WTC11 (cell line): ENCODE measurements around the gene BAIAP3. TPM values are rescaled to one million over a fixed set of nuclear protein-coding genes. Genes with fewer than 3 reads are reported as not detected.

Source experiments
- ATAC-seq: fragments of 200-7000 bp; cut with Tn5 transposase; 2 replicates; pipeline ENCODE4 v1.10.0; 2021; ENCODE audit warnings: mild to moderate bottlenecking, moderate library complexity
- Bru-seq: library from RNA; stranded (reverse); fragments of 400-500 nt; gene quantifications from one replicate; lab custom pipeline; 2021; lab: Mats Ljungman, UMichigan
- CTCF ChIA-PET: fragments of 300-600 bp; sonication (Branson Sonifier 250); formaldehyde crosslinking; loops from one replicate; lab custom pipeline; 2021; ENCODE audit warnings: antibody characterized with exemption; lab: Charles Lee
- POLR2A ChIA-PET: fragments of 350-600 bp; sonication (Branson Sonifier 250); formaldehyde crosslinking; loops from one replicate; lab custom pipeline; 2021; ENCODE audit warnings: antibody characterized with exemption; lab: Charles Lee
- DNase-seq: peaks from one replicate; pipeline ENCODE4 v3.0.0; 2021; ENCODE audit warnings: low spot score
- H3K27ac Mint-ChIP-seq: 2 replicates; pipeline ENCODE4 v1.8.0; 2021; ENCODE audit warnings: mixed read lengths
- H3K27me3 Mint-ChIP-seq: 2 replicates; pipeline ENCODE4 v1.8.0; 2021; ENCODE audit warnings: low read depth, mild to moderate bottlenecking, moderate library complexity, mixed read lengths
- H3K36me3 Mint-ChIP-seq: 2 replicates; pipeline ENCODE4 v1.8.0; 2021; ENCODE audit warnings: mixed read lengths
- H3K4me1 Mint-ChIP-seq: 2 replicates; pipeline ENCODE4 v1.8.0; 2022; ENCODE audit warnings: mixed read lengths
- H3K4me3 Mint-ChIP-seq: 2 replicates; pipeline ENCODE4 v1.8.0; 2021; ENCODE audit warnings: mild to moderate bottlenecking, moderate library complexity, mixed read lengths
- H3K9me3 Mint-ChIP-seq: 2 replicates; pipeline ENCODE4 v1.8.0; 2021; ENCODE audit warnings: mixed read lengths
- ATF1 ChIP-seq: sonication (generic); formaldehyde crosslinking; IDR thresholded peaks from 2 replicates; pipeline ENCODE4 v1.8.1; 2023; ENCODE audit warnings: mild to moderate bottlenecking, moderate library complexity, missing genetic modification reagents
- ATF2 ChIP-seq: sonication (generic); formaldehyde crosslinking; IDR thresholded peaks from 2 replicates; pipeline ENCODE4 v1.8.1; 2022; ENCODE audit warnings: low read depth, missing genetic modification reagents, borderline replicate concordance
- CREM ChIP-seq: sonication (generic); formaldehyde crosslinking; IDR thresholded peaks from 2 replicates; pipeline ENCODE4 v1.8.1; 2022; ENCODE audit warnings: mild to moderate bottlenecking, missing genetic modification reagents, moderate library complexity
- ESRRA ChIP-seq: sonication (generic); formaldehyde crosslinking; IDR thresholded peaks from 2 replicates; pipeline ENCODE4 v1.8.1; 2022; ENCODE audit warnings: mild to moderate bottlenecking, missing genetic modification reagents, borderline replicate concordance
- FOXJ3 ChIP-seq: sonication (generic); formaldehyde crosslinking; IDR thresholded peaks from 2 replicates; pipeline ENCODE4 v1.9.0; 2021; ENCODE audit warnings: missing genetic modification reagents, mild to moderate bottlenecking, borderline replicate concordance
- GABPB1 ChIP-seq: sonication (generic); formaldehyde crosslinking; IDR thresholded peaks from 2 replicates; pipeline ENCODE4 v1.8.1; 2023; ENCODE audit warnings: mild to moderate bottlenecking, missing genetic modification reagents
- GRHL2 ChIP-seq: fragments of 250-450 bp; sonication (Bioruptor Pico); IDR thresholded peaks from 2 replicates; pipeline ENCODE4 v1.8.0; 2022; ENCODE audit warnings: mild to moderate bottlenecking, moderate library complexity; ENCODE audit not compliant: insufficient replicate concordance, severe bottlenecking
- IRF1 ChIP-seq: sonication (generic); formaldehyde crosslinking; IDR thresholded peaks from 2 replicates; pipeline ENCODE4 v1.8.0; 2023; ENCODE audit warnings: missing genetic modification reagents
- JAZF1 ChIP-seq: fragments of 250-450 bp; sonication (Bioruptor Pico); IDR thresholded peaks from 2 replicates; pipeline ENCODE4 v1.9.0; 2021; ENCODE audit warnings: moderate library complexity, mild to moderate bottlenecking, inconsistent platforms
- NR2C2 ChIP-seq: sonication (generic); formaldehyde crosslinking; IDR thresholded peaks from 2 replicates; pipeline ENCODE4 v1.8.0; 2022; ENCODE audit warnings: mild to moderate bottlenecking, missing genetic modification reagents
- PRRX2 ChIP-seq: fragments of 250-450 bp; sonication (Bioruptor Pico); IDR thresholded peaks from 2 replicates; pipeline ENCODE4 v1.8.0; 2021; ENCODE audit warnings: mild to moderate bottlenecking
- RORB ChIP-seq: fragments of 250-450 bp; sonication (Bioruptor Pico); IDR thresholded peaks from 2 replicates; pipeline ENCODE4 v1.9.0; 2021; ENCODE audit warnings: mild to moderate bottlenecking
- SMAD4 ChIP-seq: sonication (generic); formaldehyde crosslinking; IDR thresholded peaks from 2 replicates; pipeline ENCODE4 v1.8.0; 2022; ENCODE audit warnings: mild to moderate bottlenecking, missing genetic modification reagents
- SP1 ChIP-seq: sonication (generic); formaldehyde crosslinking; conservative IDR thresholded peaks from 2 replicates; pipeline ENCODE4 v1.8.1; 2022; ENCODE audit warnings: missing genetic modification reagents
- TEAD4 ChIP-seq: sonication (generic); formaldehyde crosslinking; IDR thresholded peaks from 2 replicates; pipeline ENCODE4 v1.8.0; 2022; ENCODE audit warnings: mild to moderate bottlenecking, missing genetic modification reagents
- ZNF138 ChIP-seq: sonication (generic); formaldehyde crosslinking; conservative IDR thresholded peaks from 2 replicates; pipeline ENCODE4 v1.8.1; 2022; ENCODE audit warnings: mild to moderate bottlenecking, moderate library complexity, missing genetic modification reagents
- ZNF416 ChIP-seq: fragments of 250-450 bp; sonication (Bioruptor Pico); IDR thresholded peaks from 2 replicates; pipeline ENCODE4 v1.9.0; 2021; ENCODE audit warnings: mild to moderate bottlenecking, inconsistent platforms
- long read RNA-seq, 3 experiments: library from RNA in 1 of 3; library from capped mRNA in 1 of 3; library from polyadenylated mRNA in 1 of 3; unstranded in 2 of 3; stranded (forward) in 1 of 3; transcript quantifications; one replicate each; pipeline ENCODE4 v2.0.0, GENCODE V29; 2021
- total RNA-seq: library from RNA; stranded (reverse); gene quantifications from 3 replicates; pipeline ENCODE4 v1.2.3, GENCODE V29; 2021
- TF ChIP-seq, protein P1 (sequence below): sonication (generic); formaldehyde crosslinking; IDR thresholded peaks from 2 replicates; pipeline ENCODE4 v1.8.1; 2022; ENCODE audit warnings: mild to moderate bottlenecking, moderate library complexity, missing genetic modification reagents
- TF ChIP-seq, protein P2 (sequence below): sonication (generic); formaldehyde crosslinking; IDR thresholded peaks from 2 replicates; pipeline ENCODE4 v1.8.0; 2022; ENCODE audit warnings: mild to moderate bottlenecking, missing genetic modification reagents
- TF ChIP-seq, protein P3 (sequence below): sonication (generic); formaldehyde crosslinking; IDR thresholded peaks from 2 replicates; pipeline ENCODE4 v1.8.1; 2022; ENCODE audit warnings: mild to moderate bottlenecking, missing genetic modification reagents, moderate library complexity, borderline replicate concordance

The BAIAP3 gene, protein sequence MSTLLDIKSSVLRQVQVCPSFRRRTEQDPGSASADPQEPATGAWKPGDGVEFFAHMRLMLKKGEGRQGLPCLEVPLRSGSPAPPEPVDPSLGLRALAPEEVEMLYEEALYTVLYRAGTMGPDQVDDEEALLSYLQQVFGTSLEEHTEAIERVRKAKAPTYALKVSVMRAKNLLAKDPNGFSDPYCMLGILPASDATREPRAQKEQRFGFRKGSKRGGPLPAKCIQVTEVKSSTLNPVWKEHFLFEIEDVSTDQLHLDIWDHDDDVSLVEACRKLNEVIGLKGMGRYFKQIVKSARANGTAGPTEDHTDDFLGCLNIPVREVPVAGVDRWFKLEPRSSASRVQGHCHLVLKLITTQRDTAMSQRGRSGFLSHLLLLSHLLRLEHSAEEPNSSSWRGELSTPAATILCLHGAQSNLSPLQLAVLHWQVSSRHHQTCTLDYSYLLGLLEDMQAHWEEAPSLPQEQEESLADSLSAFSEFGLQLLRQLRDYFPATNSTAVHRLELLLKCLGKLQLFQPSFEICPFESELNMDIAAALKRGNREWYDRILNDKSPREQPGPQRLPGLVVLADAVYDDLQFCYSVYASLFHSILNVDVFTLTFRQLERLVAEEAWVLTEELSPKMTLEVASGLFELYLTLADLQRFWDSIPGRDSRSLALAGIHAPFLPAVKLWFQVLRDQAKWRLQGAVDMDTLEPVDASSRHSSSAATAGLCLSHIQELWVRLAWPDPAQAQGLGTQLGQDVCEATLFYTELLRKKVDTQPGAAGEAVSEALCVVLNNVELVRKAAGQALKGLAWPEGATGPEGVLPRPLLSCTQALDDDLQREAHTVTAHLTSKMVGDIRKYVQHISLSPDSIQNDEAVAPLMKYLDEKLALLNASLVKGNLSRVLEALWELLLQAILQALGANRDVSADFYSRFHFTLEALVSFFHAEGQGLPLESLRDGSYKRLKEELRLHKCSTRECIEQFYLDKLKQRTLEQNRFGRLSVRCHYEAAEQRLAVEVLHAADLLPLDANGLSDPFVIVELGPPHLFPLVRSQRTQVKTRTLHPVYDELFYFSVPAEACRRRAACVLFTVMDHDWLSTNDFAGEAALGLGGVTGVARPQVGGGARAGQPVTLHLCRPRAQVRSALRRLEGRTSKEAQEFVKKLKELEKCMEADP
- total RNA-seq (15.2 to 18.8 TPM (median 16.5 TPM) in 3 replicates), Bru-seq, nascent RNA (percentile 32 among the genes with signal in this experiment)
- long read RNA-seq, experiment 1, transcript BAIAP3-204 (34 exons, 3,930 nt), result major isoform, 5 of 20 reads
- long read RNA-seq, experiment 1, partial matches to known transcripts, result 9 of 20 reads
- long read RNA-seq, experiment 1, other reads (novel, unspliced or antisense), result 6 of 20 reads
- long read RNA-seq, experiment 2, partial matches to known transcripts, result 6 of 11 reads
- long read RNA-seq, experiment 2, other reads (novel, unspliced or antisense), result 5 of 11 reads
- long read RNA-seq, experiment 3, result 0 reads

- H3K36me3 Mint-ChIP-seq, result no peaks in the 10 kb centered on the region
- DNase-seq, result peak; percentile 62
- peak; percentile 26 for ATAC-seq
- POLR2A ChIA-PET, result interaction anchor here (0.8 to 1.6 kb wide), 4 partner anchors 9 to 33 kb away, joined by 3 to 6 read pairs (median 6); partner anchors contain the start of gene UBE2I
- TF ChIP-seq PRRX2 (no peak), FOXJ3 (no peak), JAZF1 (no peak), SMAD4 (CRISPR knock-in tag) (no peak), NR2C2 (CRISPR knock-in tag) (no peak), GABPB1 (no peak), IRF1 (CRISPR knock-in tag) (no peak), RORB (CRISPR knock-in tag) (no peak), SP1 (CRISPR knock-in tag) (peak; percentile 63), ATF2 (CRISPR knock-in tag) (no peak), CREM (CRISPR knock-in tag) (no peak), ZNF138 (no peak)
- TF ChIP-seq, protein P1, sequence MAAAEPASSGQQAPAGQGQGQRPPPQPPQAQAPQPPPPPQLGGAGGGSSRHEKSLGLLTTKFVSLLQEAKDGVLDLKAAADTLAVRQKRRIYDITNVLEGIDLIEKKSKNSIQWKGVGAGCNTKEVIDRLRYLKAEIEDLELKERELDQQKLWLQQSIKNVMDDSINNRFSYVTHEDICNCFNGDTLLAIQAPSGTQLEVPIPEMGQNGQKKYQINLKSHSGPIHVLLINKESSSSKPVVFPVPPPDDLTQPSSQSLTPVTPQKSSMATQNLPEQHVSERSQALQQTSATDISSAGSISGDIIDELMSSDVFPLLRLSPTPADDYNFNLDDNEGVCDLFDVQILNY (CRISPR knock-in tag), result peak; percentile 12; the same call in 1 of the 2 replicates
- TF ChIP-seq, protein P2, sequence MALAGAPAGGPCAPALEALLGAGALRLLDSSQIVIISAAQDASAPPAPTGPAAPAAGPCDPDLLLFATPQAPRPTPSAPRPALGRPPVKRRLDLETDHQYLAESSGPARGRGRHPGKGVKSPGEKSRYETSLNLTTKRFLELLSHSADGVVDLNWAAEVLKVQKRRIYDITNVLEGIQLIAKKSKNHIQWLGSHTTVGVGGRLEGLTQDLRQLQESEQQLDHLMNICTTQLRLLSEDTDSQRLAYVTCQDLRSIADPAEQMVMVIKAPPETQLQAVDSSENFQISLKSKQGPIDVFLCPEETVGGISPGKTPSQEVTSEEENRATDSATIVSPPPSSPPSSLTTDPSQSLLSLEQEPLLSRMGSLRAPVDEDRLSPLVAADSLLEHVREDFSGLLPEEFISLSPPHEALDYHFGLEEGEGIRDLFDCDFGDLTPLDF (CRISPR knock-in tag), result no peak
- H3K27ac Mint-ChIP-seq, result no peak within 1 kb of the TSS
- peaks cover 35% of the 10 kb centered on the region for H3K27me3 Mint-ChIP-seq
- peaks cover 14% of the 10 kb centered on the region for H3K4me1 Mint-ChIP-seq
- H3K4me3 Mint-ChIP-seq, result peak within 1 kb of the TSS; percentile 76
- CTCF ChIA-PET, result interaction anchor here (1.3 to 3.2 kb wide), 5 partner anchors 9 to 373 kb away, joined by 3 to 13 read pairs (median 6); partner anchors contain the start of gene MAPK8IP3
- H3K9me3 Mint-ChIP-seq, result no peaks in the 10 kb centered on the region
Observed at GRCh38 chr16:1333149-1333812, at the start of gene BAIAP3. Gene BAIAP3, plus strand, starts transcription at chr16:1333645. Its CDS starts 4,905 bp downstream, at chr16:1338550.

DNA sequence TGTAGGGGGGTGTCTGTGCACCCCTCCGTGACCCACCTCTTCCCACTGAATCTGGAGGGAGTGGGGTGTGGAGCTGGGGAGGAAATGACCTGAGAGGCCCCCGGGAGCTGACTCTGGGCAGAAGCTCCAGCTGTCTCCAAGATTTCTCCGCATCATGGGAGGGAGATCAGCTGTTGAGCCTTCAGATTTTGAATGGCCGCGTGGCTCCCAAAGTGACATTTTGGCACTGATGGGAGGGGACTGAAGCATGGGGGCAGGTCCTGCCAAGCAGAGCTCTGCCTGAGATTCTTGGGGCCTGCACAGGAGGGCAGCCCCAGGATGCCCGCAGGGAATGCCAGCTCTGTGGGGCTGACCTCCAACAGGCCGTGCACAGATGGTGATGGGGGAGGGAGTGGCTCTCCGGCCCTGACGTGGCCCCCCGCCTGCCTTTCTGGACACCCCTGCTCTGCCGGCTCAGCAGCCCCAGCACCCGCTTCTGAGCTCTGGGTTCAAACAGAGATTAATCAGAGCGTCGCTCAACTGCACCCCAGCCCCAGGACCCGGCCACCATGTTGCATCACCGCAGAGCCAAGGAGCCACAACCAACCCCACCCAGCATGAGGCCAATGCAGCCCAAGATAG lies 49.3 kb upstream of the BAIAP3 start:
- CTCF ChIA-PET, result interaction anchor here (0.6 to 1.5 kb wide), 5 partner anchors 13 to 511 kb away, joined by 3 to 11 read pairs (median 4); no protein-coding TSS in a partner anchor
- peaks cover 27% of the 10 kb centered on the region for H3K27me3 Mint-ChIP-seq
- H3K9me3 Mint-ChIP-seq, result no peaks in the 10 kb centered on the region

More for the DNA sequence above, 49.3 kb upstream of the BAIAP3 start:
- no peak overlapping the region for H3K4me3 Mint-ChIP-seq
- no peaks in the 10 kb centered on the region for H3K36me3 Mint-ChIP-seq
- no peak overlapping the region for H3K27ac Mint-ChIP-seq
- POLR2A ChIA-PET, result no interaction called here
- peaks cover 7% of the 10 kb centered on the region for H3K4me1 Mint-ChIP-seq
- DNase-seq (no peak), ATAC-seq (no peak)
- no peak for TF ChIP-seq ATF1 (CRISPR knock-in tag)
- TF ChIP-seq ESRRA (CRISPR knock-in tag), result no peak
- TF ChIP-seq ZNF416 (CRISPR knock-in tag), result no peak
- no peak for TF ChIP-seq GRHL2
- no peak for TF ChIP-seq TEAD4 (CRISPR knock-in tag)
- TF ChIP-seq, protein P3, sequence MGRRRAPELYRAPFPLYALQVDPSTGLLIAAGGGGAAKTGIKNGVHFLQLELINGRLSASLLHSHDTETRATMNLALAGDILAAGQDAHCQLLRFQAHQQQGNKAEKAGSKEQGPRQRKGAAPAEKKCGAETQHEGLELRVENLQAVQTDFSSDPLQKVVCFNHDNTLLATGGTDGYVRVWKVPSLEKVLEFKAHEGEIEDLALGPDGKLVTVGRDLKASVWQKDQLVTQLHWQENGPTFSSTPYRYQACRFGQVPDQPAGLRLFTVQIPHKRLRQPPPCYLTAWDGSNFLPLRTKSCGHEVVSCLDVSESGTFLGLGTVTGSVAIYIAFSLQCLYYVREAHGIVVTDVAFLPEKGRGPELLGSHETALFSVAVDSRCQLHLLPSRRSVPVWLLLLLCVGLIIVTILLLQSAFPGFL (CRISPR knock-in tag), result no peak
